Neuronal stem cell (in vitro differentiated cells): Measurements from ENCODE around the gene FXN.

Source experiments
- DNase-seq: peaks from one replicate; pipeline ENCODE4 v3.0.0-alpha.2; 2013; ENCODE audit warnings: low spot score
- H2AFZ ChIP-seq: one replicate; pipeline ENCODE4 v1.6.1; 2013; ENCODE audit warnings: mild to moderate bottlenecking, low read length, inconsistent platforms
- H2AK5ac ChIP-seq: 2 replicates; pipeline ENCODE4 v1.6.1; 2013; ENCODE audit warnings: low read depth, mild to moderate bottlenecking, inconsistent platforms, low read length, moderate library complexity, mixed read lengths
- H2BK120ac ChIP-seq: 2 replicates; pipeline ENCODE4 v1.6.1; 2013; ENCODE audit warnings: low read depth, mild to moderate bottlenecking, inconsistent platforms, low read length, moderate library complexity, mixed read lengths
- H2BK12ac ChIP-seq: one replicate; pipeline ENCODE4 v1.6.1; 2013; ENCODE audit warnings: low read length, inconsistent platforms
- H2BK15ac ChIP-seq: 2 replicates; pipeline ENCODE4 v1.6.1; 2013; ENCODE audit warnings: mild to moderate bottlenecking, low read length, inconsistent platforms, mixed read lengths
- H2BK5ac ChIP-seq: one replicate; pipeline ENCODE4 v1.6.1; 2013; ENCODE audit warnings: inconsistent platforms, mild to moderate bottlenecking, low read length, moderate library complexity
- H3K14ac ChIP-seq: one replicate; pipeline ENCODE4 v1.6.1; 2013; ENCODE audit warnings: low read length, inconsistent platforms
- H3K18ac ChIP-seq: 2 replicates; pipeline ENCODE4 v1.6.1; 2013; ENCODE audit warnings: low read length, inconsistent platforms
- H3K23ac ChIP-seq: 2 replicates; pipeline ENCODE4 v1.6.1; 2013; ENCODE audit warnings: low read depth, mild to moderate bottlenecking, mixed read lengths, low read length, inconsistent platforms; ENCODE audit not compliant: poor library complexity
- H3K27ac ChIP-seq: replicated peaks from 3 replicates; pipeline ENCODE4 v1.5.1; 2013; ENCODE audit warnings: low read length, inconsistent platforms
- H3K27me3 ChIP-seq, 3 experiments: 2 replicates each; pipeline ENCODE4 v1.6.1; 2013; ENCODE audit warnings: low read length in 3 of 3, mild to moderate bottlenecking in 2 of 3, inconsistent platforms in 1 of 3, low read depth in 1 of 3, mixed read lengths in 1 of 3, moderate library complexity in 1 of 3; ENCODE audit not compliant: control insufficient read depth in 3 of 3, insufficient read depth in 3 of 3
- H3K36me3 ChIP-seq, 2 donors: replicated peaks in 1 of 2; 2 replicates each; pipeline ENCODE4 v1.6.1; 2013; ENCODE audit warnings: low read length in 2 of 2; ENCODE audit not compliant: control insufficient read depth in 2 of 2, insufficient read depth in 2 of 2
- H3K4ac ChIP-seq: 2 replicates; pipeline ENCODE4 v1.6.1; 2013; ENCODE audit warnings: inconsistent platforms, mild to moderate bottlenecking, low read length, moderate library complexity
- H3K4me1 ChIP-seq, 2 donors: 1 replicate in 1 of 2; 2 replicates in 1 of 2; pipeline ENCODE4 v1.6.1; 2013; ENCODE audit warnings: low read length in 2 of 2, low read depth in 1 of 2; ENCODE audit not compliant: control insufficient read depth in 2 of 2, insufficient read depth in 1 of 2
- H3K4me2 ChIP-seq: one replicate; pipeline ENCODE4 v1.6.1; 2013; ENCODE audit warnings: mild to moderate bottlenecking, low read length, inconsistent platforms; ENCODE audit not compliant: insufficient read depth, poor library complexity, severe bottlenecking
- H3K4me3 ChIP-seq, 2 donors: 2 replicates each; pipeline ENCODE4 v1.5.1; 2013; ENCODE audit warnings: low read length in 2 of 2, mild to moderate bottlenecking in 2 of 2, inconsistent platforms in 1 of 2, moderate library complexity in 1 of 2
- H3K79me1 ChIP-seq: one replicate; pipeline ENCODE4 v1.6.1; 2013; ENCODE audit warnings: low read depth, mild to moderate bottlenecking, inconsistent platforms, low read length, moderate library complexity
- H3K9ac ChIP-seq: one replicate; pipeline ENCODE4 v1.6.1; 2013; ENCODE audit warnings: mild to moderate bottlenecking, low read depth, low read length, inconsistent platforms; ENCODE audit not compliant: poor library complexity
- H3K9me3 ChIP-seq, 2 donors: replicated peaks in 1 of 2; 2 replicates each; pipeline versions ENCODE3 to v1.6.1; 2013; ENCODE audit warnings: low read length in 2 of 2, mild to moderate bottlenecking in 2 of 2, inconsistent platforms in 1 of 2, low read depth in 1 of 2, mixed read lengths in 1 of 2, moderate library complexity in 1 of 2; ENCODE audit not compliant: control insufficient read depth in 2 of 2, insufficient read depth in 1 of 2
- H4K8ac ChIP-seq: one replicate; pipeline ENCODE4 v1.6.1; 2013; ENCODE audit warnings: low read depth, mild to moderate bottlenecking, inconsistent platforms, low read length, moderate library complexity
- H4K91ac ChIP-seq: one replicate; pipeline ENCODE4 v1.6.1; 2013; ENCODE audit warnings: low read length, low read depth, mild to moderate bottlenecking, inconsistent platforms; ENCODE audit not compliant: poor library complexity
- WGBS, 2 donors: extraction: QIAGEN DNeasy Blood & Tissue Kit; methylation state at CpG; one replicate each; pipeline ENCODE4 v1.1.7; 2013; ENCODE audit warnings: missing lambda C conversion rate in 2 of 2, mixed read lengths in 1 of 2; ENCODE audit not compliant: insufficient read length in 2 of 2, insufficient replicate concordance in 1 of 2; ENCODE audit errors: extremely low coverage in 2 of 2; 5-methylcytosine and 5-hydroxymethylcytosine counted together

Gene FXN

DNA sequence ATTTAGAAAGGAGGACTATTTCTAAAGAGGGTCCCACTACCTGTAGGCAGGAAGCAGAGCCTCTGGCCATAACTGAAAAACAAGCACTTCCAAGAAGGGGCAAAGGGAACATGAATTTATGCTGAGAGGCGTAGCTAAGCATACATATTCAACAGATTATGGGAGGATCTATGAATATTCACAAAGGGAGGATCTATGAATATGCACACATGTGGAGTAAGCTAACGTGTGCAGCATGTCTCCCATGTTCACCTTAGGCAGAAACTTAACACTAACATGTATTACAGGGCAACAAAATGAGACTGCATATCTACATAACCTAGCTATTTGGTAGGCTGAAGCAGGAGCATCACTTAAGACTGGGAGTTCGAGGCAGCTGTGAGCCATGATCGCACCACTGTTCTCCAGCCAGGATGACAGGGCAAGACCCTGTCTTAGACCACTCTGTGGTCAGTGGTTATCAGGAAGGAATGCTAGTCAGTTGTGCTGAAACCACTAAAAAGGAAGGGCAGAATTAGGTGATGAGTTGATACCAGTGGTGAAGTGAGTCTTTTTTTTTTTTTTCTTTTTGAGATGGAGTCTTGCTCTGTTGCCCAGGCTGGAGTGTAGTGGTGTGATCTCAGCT lies 20.8 kb downstream of the FXN start:
- peaks cover 11 to 66% of the 10 kb centered on the region in 2 donors for H3K36me3 ChIP-seq
- H3K79me1 ChIP-seq: no peaks in the 10 kb centered on the region
- no peak overlapping the region for H4K91ac ChIP-seq
- no peak overlapping the region for H3K27ac ChIP-seq
- no peak overlapping the region for H3K4ac ChIP-seq
- H2AK5ac ChIP-seq: no peak overlapping the region
- H3K4me1 ChIP-seq: no peaks in the 10 kb centered on the region
- H3K14ac ChIP-seq: no peak overlapping the region
- H3K18ac ChIP-seq: no peak overlapping the region
- H3K9me3 ChIP-seq: no peaks in the 10 kb centered on the region
- DNase-seq: no peak
- H2BK120ac ChIP-seq: no peak overlapping the region
- no peak overlapping the region for H4K8ac ChIP-seq
- H3K23ac ChIP-seq: no peak overlapping the region
- no peak overlapping the region for H2BK15ac ChIP-seq
- H3K4me2 ChIP-seq: no peak overlapping the region
- no peak overlapping the region for H3K9ac ChIP-seq
- no peak overlapping the region for H2BK12ac ChIP-seq
- no peak overlapping the region for H2BK5ac ChIP-seq
- no peak overlapping the region for H2AFZ ChIP-seq
- WGBS, 2 donors: no CpG with 5 or more reads among the region's 4 CpGs
- H3K27me3 ChIP-seq: no peaks in the 10 kb centered on the region
- H3K4me3 ChIP-seq: no peak overlapping the region

- H3K4me2 ChIP-seq: no peak overlapping the region
Measured at GRCh38 chr9:69058101-69058500, 22.5 kb downstream of the FXN start.

DNA sequence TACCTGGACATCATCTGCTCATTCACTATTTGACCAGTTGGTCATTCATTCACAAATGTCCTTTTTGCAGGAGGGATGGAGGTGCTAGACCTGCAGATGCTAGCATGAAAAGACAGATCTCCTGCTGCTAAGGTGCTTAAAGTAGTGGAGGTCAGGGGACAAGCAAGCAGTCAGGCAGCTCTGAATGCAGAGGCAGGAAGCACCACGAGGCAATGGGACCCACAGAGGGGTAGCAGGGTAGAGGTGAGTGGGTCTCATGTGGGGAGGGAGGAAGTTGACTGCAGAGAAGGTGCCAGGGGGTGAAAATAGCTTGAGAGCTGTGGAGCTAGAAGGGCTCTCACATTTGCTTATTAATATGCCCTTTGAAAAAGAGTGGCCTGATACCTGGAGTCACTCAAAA lies 25.2 kb downstream of the FXN start:
- no peaks in the 10 kb centered on the region for H3K79me1 ChIP-seq
- H3K4me3 ChIP-seq: no peak overlapping the region
- H3K14ac ChIP-seq: no peak overlapping the region
- no peak overlapping the region for H2BK5ac ChIP-seq
- H2AK5ac ChIP-seq: no peak overlapping the region
- WGBS, 2 donors: no CpG with 5 or more reads among the region's 1 CpG
- DNase-seq: no peak
- no peak overlapping the region for H3K27ac ChIP-seq
- no peak overlapping the region for H2AFZ ChIP-seq
- H3K9ac ChIP-seq: no peak overlapping the region
- peaks cover 0 to under 1% of the 10 kb centered on the region in 2 donors for H3K4me1 ChIP-seq
- no peak overlapping the region for H2BK12ac ChIP-seq
- no peaks in the 10 kb centered on the region for H3K9me3 ChIP-seq
- H4K91ac ChIP-seq: no peak overlapping the region
- no peak overlapping the region for H2BK120ac ChIP-seq
- H4K8ac ChIP-seq: no peak overlapping the region
- H3K23ac ChIP-seq: no peak overlapping the region
- H3K27me3 ChIP-seq: no peaks in the 10 kb centered on the region
- H3K18ac ChIP-seq: no peak overlapping the region
- peaks cover 11 to 66% of the 10 kb centered on the region in 2 donors for H3K36me3 ChIP-seq
- no peak overlapping the region for H3K4ac ChIP-seq
- H3K4me2 ChIP-seq: no peak overlapping the region
- no peak overlapping the region for H2BK15ac ChIP-seq

More at GRCh38 chr9:69058101-69058500, 22.5 kb downstream of the FXN start:
- H3K36me3 ChIP-seq: peaks cover 11 to 66% of the 10 kb centered on the region in 2 donors
- H3K79me1 ChIP-seq: no peaks in the 10 kb centered on the region
- WGBS, 2 donors: no CpG with 5 or more reads among the region's 2 CpGs
- no peak overlapping the region for H2BK5ac ChIP-seq
- H2BK15ac ChIP-seq: no peak overlapping the region
- no peak overlapping the region for H3K18ac ChIP-seq
- no peak overlapping the region for H4K91ac ChIP-seq
- no peak overlapping the region for H4K8ac ChIP-seq
- no peaks in the 10 kb centered on the region for H3K27me3 ChIP-seq
- H2BK12ac ChIP-seq: no peak overlapping the region
- no peak overlapping the region for H3K4ac ChIP-seq
- no peak overlapping the region for H2AK5ac ChIP-seq
- no peak overlapping the region for H3K23ac ChIP-seq
- no peak overlapping the region for H3K9ac ChIP-seq
- H2AFZ ChIP-seq: no peak overlapping the region
- H3K4me1 ChIP-seq: no peaks in the 10 kb centered on the region
- no peak overlapping the region for H2BK120ac ChIP-seq
- DNase-seq: no peak
- no peak overlapping the region for H3K27ac ChIP-seq
- H3K9me3 ChIP-seq: no peaks in the 10 kb centered on the region
- H3K4me3 ChIP-seq: no peak overlapping the region
- H3K14ac ChIP-seq: no peak overlapping the region

GRCh38 chr9:69062195-69062594 lies 26.6 kb downstream of the FXN start:
- H2AK5ac ChIP-seq: no peak overlapping the region
- no peak overlapping the region for H2BK12ac ChIP-seq
- H2BK15ac ChIP-seq: no peak overlapping the region
- H4K8ac ChIP-seq: no peak overlapping the region
- H3K79me1 ChIP-seq: no peaks in the 10 kb centered on the region
- H3K27ac ChIP-seq: no peak overlapping the region
- H3K4me2 ChIP-seq: no peak overlapping the region
- no peaks in the 10 kb centered on the region for H3K27me3 ChIP-seq
- H3K9me3 ChIP-seq: no peaks in the 10 kb centered on the region
- WGBS, 2 donors: no CpG with 5 or more reads among the region's 5 CpGs
- H3K18ac ChIP-seq: no peak overlapping the region
- H3K4me1 ChIP-seq: peaks cover 0 to 2% of the 10 kb centered on the region in 2 donors
- no peak overlapping the region for H2AFZ ChIP-seq
- H4K91ac ChIP-seq: no peak overlapping the region
- H3K4ac ChIP-seq: no peak overlapping the region
- H3K4me3 ChIP-seq: no peak overlapping the region
- no peak overlapping the region for H3K9ac ChIP-seq
- no peak overlapping the region for H3K23ac ChIP-seq
- DNase-seq: no peak
- H3K14ac ChIP-seq: no peak overlapping the region
- H2BK5ac ChIP-seq: no peak overlapping the region
- no peak overlapping the region for H2BK120ac ChIP-seq
- peaks cover 11 to 68% of the 10 kb centered on the region in 2 donors for H3K36me3 ChIP-seq
